Measurements from ENCODE around the gene COX17.
A peak's percentile ranks its signal among the peaks of the same experiment; 100 is the strongest.

Gene COX17

DNA sequence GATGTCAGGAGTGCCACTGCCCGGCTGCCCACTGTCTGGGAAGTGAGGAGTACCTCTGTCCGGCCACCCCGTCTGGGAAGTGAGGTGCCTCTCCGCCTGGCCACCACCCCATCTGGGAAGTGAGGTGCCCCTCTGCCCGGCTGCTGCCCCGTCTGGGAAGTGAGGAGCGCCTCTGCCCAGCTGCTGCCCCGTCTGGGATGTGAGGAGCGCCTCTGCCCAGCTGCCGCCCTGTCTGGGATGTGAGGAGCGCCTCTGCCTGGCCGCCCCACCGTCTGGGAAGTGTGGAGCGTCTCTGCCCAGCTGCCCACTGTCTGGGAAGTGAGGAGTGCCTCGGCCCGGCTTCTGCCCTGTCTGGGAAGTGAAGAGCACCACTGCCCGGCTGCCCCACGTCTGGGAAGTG lies 3.3 kb downstream of the COX17 start:
- no peak for DNase-seq (ENCODE audit: low spot score)

DNA sequence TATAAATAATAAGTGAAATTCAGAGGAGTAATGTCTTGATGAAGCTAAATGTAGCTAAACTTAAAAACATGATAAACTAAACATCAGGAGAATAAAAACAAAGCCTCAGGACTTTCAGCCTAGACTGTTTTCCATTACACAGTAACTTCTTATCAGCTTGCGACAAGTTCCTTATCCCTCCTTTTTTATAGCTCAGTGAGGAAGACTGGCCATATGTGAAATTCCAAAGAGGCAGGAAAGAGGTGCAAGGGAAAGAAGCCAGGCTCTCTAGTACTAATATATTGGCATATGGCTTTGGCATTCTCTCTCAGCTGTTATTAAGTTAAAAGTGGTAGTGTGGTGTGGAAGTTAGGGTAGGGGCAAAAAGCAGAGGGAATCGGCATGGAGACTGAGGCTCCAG lies 4.4 kb downstream of the COX17 start:
- no peak for DNase-seq (ENCODE audit: low spot score)

DNA sequence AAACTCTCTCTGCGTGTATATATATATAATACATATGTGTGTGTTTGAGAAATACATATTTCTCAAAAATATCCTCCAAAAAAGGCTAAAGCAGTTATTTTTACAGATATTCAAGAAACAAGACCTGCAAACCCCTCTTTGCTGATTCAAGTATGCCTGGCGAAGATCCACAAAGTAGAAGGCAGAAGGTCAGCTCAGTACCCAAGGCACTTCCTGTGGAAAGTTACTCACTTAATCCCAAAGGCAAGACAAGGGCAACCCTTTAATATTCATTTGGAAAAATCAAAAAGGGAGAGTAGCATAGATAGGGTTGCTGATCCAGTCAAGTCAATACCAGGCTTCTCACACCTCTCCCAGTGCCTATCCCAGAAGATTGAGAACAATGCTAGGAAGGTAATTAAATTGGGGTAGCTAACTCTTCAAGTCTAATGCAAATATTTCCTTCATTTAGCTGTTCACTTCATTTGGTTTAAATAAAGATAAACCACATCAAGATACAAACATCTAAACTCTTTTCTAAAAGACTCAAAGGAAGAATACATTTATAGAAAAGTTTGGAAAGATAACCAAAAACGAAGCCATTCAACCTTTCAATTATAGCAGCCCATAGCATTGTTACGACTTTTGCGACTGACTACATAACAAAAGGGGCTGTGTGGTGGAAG lies 7.2 kb downstream of the COX17 start:
- DNase-seq (ENCODE audit: low spot score): peak; percentile 52

DNA sequence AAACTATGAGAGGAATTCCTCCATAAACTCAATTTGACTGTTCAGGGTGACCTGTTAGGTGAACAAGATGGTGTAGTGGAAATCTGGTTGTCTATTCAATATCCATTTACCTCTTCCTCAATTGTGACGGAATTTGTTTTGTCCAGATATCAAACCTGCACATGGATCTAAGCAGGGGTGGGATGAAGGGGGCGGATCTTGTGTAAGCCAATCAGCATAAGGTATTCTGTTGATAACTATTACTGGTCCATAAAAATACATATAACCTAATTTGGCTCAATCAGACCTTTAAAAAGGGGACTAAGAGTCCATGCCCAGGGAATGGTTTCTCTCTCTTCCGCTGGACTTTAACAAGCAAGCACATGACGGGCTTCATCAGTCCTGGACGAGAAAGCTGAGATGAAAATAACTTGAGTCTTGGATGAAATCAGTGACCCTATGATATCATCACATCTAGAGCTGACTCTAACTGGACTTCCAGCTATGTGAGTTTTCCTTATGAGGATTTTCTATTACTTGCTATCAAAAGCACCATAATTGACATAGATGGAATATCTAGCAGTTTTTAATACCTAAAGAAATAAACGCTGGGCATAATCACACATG lies 11.1 kb downstream of the COX17 start:
- no peak for DNase-seq (ENCODE audit: low spot score)

DNA sequence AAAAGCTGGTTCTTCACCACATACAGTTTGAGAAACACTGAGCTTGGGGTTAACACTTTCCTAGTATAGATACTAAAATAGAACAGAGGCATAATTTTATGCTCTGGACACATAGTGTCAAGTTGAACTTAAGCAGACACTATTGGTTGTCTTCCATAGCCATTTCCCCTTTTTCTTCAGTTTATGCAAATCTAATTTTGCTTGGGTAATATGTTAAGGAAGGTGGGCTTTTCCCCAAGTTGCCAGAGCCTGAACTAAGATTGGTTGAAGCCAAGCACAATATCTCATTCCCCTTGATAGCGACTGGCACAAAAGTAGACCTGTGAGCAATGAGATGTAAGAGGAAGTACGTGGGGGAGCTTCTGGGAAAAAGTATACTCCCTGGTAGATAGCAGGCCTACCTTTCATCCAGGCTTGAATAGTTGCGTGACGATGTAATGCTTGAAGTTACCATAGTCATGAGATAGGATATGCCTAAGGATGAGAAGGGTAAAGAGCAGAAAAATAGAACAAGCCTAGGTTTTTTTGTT lies 12.3 kb downstream of the COX17 start:
- no peak for DNase-seq (ENCODE audit: low spot score)

DNA sequence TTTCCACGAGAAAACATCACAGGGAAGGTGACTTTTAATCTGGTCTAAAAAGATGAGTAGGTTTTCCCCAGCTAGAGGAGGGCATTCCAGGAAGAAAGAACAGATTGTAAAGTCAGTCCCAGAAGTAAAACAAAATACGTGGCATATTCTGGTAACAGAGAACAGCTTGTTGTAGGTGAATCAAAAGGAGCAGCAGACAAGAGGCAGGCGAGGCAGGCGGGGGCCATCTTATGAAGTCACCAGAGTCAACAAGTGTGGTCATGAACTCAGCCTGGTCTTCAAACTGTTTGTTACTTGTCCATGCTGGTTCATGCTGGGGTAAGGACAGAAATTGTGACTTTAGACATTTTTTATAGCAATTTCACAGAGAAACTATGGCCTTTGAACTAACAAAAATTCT lies 12.8 kb downstream of the COX17 start:
- peak; percentile 64 for DNase-seq (ENCODE audit: low spot score)

DNA sequence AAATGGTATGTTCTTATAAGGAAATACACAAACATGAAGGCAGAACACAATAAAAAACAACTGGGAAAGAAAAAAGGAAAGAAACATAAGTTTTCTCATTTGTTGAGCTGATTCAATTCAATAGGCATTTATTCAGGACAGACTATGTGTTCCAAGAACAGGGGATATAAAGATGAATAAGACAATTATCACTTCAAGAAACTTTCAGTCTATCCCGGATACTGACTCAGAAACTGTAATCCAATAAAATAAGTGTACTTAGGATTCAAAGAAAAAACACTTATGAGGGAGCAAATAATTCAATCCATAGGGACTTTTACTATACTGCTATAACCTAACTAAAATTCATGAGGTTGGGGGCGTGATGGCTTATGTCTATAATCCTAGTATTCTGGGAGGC lies 13.3 kb downstream of the COX17 start:
- no peak for DNase-seq (ENCODE audit: low spot score)

DNA sequence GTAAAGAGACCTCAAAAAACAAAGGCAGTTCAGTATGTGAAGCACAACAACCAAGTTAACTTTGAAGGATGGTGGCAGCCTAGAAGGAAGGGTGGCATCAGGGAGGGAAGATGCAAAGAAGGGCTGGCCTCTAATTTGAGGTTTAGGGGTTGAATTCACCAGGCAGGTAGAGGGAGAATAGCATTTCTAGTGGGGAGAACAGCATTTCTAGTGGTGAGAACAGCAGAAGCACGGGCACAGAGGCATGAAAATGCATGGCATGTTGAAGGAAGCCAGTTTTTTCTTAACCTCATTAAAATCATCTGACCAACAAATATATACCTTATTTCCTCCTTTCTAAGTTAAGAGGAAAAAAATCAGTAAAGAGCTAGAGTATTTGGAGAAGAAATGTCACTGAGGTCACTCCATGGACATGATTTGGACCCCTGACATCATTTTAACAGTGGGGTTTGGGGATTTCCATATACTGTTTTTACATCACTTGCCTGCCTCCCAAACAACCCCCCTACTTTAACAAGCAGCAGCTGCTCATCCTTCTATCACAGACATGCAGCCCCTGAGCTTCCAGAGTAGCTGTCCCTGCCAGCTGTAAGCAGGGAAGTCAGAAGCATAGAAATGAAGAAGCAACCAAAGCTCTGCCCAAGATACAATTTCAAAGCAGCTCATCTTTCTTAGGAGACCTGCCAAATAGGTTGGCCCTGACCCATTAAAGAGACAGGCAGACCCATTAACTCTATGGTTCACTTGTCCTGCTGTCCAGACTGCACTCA lies 14.4 kb downstream of the COX17 start:
- DNase-seq (ENCODE audit: low spot score): no peak

DNA sequence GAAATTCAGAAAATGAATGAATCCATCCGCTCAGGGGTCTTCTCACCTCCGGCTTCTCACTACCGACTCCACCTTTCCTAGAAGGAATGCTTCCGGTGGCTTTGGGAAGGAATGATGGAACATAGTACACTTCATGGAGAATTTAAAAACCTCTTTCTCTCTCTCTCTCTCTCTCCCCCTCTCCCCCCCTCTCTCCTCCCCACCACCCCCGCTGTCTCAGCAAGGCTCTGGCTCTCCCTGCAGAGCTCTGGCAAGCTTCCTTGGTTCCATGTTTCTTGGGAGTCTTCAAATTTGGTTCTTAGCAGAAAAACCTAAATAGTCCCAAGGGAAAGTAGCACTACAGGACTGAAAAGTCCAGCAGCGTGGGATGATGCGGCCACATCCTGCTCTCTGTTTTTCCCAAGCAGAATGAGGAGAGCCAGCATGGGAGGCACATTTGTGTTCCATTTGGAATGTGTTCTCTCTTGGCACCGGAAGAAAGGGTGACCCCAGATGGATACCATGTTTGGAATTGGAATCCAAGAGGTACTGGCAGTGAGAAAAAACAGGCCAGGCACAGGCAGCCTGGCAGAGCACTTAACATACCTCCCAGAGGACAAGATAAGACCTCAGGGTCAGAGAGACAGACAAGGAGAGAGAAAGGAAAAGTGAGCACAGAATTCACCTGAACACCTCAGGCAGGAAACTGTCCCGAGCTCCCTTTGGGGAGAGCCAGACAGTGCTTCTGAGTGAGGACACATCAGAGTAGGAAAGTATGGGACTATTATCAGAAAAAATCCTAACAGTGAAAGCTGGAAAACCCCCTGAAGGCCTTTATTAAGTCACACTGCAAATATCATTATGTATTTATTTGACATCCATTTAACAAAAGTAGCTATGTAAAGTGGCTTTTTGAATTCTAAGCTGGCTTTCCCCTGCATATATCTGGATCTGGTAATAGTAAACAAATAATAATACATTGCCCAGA lies 16.4 kb downstream of the COX17 start, which contains the start of gene POPDC2:
TSS of gene POPDC2 (minus strand) at position 116 of the 967 bp plus-strand sequence. CDS start 166 bp downstream, outside the sequence.
- no peak for DNase-seq (ENCODE audit: low spot score)

DNA sequence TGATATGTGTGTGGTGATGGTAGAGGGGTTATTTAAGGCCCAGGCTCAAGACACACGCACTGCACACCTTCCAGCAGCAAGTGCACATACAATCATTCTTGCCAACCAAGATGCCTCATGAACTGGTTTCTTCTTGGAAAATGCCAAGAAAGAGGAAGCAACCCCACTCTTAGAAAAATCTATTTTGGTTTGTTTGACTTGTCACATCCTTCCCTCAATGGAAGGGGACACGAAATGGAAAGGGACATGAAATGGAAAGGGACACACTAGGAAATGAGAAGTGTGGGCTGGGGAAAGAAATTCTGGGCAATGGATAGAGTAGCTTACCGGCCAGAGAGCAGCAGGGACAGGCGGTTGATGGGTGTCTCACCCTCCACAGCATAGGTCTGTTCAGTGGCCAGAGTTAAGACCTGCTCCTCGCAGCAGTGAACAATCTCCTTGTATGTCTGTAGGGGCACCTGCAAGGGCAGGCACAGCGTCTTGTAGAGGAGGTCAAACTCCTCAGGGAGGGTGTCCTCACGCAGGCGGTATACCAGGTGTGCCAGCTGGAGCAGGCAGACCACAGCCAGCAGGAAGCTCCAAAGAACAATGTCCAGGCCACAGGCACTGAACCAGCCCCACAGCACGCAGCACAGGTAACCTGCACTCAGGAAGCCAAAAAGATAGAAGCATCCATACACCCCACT lies 17.5 kb downstream of the COX17 start:
- DNase-seq (ENCODE audit: low spot score): no peak

DNA sequence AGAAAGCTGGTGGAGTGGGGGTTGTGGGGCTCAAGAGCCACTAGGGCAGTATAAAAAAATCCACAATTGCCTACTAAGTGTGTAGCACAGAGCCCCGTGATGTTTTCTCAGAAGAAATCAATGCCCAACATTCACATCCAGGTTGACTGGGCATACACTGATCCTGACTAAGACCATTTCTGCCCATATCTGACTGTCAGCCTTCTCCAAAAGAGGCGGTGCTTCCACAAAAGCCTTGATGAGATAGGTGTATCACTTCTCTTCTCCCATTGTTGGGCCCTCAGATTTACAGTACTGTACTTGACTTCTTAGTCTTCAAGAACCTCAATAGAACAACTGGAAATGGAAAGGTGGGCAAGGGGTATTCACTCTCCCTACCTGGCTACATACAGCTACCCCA lies 18.2 kb downstream of the COX17 start:
- no peak for DNase-seq (ENCODE audit: low spot score)

DNA sequence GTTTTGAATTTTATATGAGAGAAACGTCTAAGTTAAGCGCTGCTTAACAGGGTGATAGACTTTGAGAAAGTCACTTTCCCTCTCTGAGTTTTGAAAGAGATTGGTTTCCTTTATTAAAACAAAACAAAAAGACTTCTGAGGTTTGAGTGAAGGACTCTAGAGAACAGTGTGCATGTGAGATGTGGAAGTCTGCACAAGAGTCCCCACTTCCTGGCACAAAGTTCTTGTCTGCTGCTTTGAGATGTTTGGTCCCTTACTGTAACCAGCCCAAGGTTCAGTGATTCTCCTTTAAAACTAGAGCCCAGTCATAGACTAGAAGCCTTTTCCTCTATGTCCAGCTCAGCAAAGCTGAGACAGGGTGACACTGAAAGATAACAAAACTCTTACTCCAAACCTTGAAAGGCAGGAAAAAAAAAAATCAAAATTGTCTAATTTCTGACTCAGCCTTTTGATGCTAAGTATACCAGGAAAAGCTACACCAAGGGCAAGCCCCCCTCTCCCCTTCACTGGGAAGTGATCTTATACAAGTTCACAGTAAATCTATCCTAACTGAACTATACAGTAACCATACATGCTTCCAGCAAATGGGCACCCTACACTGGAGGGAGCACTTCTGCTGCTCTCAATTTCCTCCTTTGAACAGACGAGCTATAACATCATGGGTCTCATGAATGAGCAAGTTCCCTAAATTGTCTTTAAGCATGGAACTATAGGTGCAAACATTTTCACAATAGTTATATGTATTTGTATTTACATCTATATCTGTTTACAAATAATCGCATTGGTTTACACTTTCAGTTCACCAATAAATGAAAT lies 19.1 kb downstream of the COX17 start:
- DNase-seq (ENCODE audit: low spot score): no peak

DNA sequence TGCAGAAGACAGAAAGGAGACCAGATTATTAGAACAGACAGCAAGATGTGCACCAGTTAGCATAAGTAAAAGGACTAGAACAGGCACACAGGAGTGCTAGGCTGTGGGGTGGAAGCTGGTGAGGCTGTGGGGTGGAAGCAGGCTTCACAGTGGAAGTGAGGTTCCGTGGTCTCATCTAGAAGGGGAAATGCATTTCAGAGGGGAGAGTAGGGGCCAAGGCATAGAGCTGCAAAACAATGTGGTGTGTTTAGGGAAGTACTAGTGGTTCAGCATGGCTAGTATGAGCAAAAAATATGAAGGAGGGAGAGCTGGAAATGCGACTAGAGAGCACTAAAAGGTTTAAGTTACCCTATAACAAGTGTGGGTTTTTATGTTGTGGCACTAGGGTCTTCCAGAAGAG lies 23.3 kb downstream of the COX17 start:
- no peak for DNase-seq (ENCODE audit: low spot score)

DNA sequence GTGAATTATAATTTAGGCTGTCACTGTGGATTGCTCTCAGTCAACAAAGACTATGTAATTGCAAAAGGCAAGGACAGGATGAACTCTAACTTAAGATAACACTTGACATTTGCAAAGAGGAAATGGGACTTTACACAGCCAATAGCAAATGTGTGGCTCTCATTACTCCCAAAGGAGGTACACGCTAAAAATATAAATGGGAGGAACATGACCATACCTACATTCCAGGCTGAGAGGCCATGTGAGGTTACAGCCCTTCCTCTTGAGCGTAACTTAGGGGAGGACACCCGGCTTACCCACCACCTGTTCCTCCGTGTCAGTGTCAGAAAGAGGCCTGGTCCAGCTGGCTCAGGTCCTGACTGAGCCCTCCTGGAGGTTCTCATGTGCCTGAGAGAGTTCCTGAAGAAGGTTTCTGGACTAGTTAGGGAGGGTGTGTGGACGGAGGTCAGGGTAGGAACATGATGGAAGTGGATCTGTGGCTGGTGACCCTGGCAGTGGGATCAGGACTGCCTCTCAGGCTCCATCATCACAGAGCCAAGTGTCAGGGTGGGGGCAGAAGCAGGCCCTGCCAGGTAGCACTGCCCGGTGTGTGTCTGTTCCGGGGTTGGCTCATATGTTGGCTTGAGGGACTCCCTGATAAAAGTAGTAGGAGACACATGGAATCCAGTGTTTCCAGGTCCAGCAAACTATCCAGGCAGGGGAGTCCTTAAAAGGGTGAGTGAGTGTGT lies 24.7 kb downstream of the COX17 start:
- DNase-seq (ENCODE audit: low spot score): no peak

DNA sequence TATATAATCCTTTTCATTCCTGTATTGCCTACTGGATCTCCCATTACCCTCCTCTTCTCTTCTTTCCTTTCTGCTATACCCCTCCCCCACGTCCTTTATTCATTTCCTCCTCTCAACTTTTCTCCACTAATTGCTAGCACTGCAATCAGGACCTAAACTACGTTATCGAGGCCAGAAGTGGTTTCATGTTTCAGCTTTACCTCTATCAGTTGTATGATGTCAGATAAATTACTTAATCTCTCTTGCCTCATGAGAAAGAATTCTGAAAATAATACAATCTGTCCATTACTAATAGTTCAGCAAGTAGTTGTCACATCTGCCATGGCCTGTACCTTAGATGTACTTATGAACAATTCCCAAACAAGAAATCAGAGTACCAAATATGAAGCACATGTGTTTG lies 27.4 kb downstream of the COX17 start:
- no peak for DNase-seq (ENCODE audit: low spot score)

DNA sequence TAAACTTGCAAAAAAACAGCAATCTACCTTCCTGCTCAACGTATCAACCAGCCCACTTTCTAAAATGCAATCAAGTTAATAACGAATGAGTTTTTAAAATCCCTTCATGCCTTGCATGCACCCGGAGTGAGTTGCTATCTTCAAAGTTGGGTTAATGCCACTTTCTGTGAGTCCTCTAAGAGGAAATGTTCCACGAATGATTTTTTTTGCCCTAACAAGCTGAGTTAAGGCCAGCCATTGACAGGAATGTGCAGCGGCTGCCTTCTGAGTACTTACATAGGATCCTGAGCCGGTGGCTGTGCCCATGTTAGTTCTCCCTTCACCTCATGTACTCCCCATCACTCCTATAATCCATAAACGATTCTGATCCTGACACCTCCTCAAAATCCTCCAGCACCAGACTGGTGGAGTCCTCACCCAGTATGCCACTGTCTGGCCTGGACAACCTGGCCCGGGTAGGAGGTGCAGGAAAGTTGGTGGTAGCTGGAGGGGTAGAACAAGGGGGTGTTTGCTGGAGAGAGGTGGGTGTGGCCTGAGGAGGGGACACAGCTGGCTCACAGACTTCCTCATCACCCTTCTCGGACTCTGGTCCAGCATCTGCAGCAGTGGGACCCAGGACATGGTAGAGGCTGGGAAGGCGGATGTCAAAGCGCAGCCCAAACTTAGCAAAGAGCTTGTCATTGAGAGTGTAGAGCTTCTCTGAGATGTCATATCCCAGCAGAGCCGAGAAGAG lies 29.2 kb downstream of the COX17 start:
- no peak for DNase-seq (ENCODE audit: low spot score)

DNA sequence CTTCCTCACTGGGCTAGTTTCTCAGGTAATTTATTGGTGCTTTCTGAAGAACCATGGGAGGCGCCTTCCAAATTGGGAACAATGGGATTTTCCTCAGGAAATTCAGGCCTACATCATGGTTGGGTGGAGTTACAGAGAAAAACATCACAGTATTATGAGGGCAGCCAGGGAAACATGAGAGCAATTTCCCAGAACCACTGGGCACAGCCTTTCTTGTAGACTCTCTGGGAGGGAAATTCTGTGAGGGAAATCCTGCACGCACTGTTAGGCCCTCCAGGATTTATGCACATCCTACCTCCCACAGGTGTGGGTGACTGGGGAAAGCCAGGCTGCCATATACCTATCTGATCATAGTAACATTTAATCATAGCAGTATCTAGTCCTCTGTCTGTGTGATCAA lies 30.0 kb downstream of the COX17 start:
- no peak for DNase-seq (ENCODE audit: low spot score)

DNA sequence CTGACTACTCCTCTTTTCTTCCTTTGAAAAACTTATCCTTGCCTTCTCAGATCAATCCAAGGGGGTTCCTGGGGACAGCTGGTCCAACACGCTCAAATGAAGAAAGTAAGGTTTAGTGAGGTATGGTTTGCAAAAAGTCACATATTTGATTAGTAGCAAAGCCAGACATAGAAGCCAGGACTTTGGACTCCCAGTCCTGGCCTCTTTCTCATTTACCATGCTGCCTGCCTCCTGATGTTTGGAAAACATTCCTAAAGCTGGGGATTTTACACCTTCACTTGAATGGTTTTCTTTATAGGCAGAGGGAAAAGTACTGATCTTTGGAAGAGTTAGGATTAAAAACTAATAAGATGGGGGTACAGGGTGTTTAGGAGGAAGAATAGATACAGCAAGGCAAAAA lies 31.4 kb downstream of the COX17 start:
- DNase-seq (ENCODE audit: low spot score): no peak

DNA sequence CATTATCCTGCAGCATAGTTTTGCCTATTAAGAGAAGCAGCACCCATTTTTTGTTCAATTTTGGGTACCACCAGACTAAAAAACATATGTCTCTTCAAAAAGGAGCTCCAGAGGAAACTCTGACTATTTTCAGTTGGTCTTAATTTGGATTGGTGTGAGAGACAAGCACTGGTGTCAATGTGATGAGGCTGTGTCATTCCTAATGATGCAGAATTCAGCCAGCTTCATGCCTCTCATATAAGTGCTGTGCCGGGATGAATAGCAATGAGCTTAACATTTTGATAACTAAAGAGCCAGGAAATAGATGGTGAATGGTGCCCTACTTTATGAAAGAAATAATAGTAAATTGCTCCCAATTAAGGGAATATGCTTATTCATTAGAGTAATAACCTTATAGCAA lies 32.7 kb downstream of the COX17 start:
- DNase-seq (ENCODE audit: low spot score): no peak

Measured in COLO829 (cell line).